ENCODE data around the gene SLC20A1.

- TF ChIP-seq CTCF (IDR thresholded peaks at IDR 0.05) (no peak), POLR2A (IDR thresholded peaks at IDR 0.05) (no peak)
Observed at GRCh38 chr2:112680666-112681101, 34.9 kb downstream of the SLC20A1 start.

All from uterus (tissue), 2 donors.